OCI-M2 (cell line): ENCODE results near the gene CDH16.
"Not testable (repeated sequence)": the region's sequence is repeated elsewhere in the genome, so short reads cannot be mapped to it uniquely, and the experiment has no call there.

Source experiments
- DNase-seq: peaks from one replicate; lab custom pipeline; 2025; ENCODE audit not compliant: unreplicated experiment; lab: John Stamatoyannopoulos, UW

CDH16 gene

DNA sequence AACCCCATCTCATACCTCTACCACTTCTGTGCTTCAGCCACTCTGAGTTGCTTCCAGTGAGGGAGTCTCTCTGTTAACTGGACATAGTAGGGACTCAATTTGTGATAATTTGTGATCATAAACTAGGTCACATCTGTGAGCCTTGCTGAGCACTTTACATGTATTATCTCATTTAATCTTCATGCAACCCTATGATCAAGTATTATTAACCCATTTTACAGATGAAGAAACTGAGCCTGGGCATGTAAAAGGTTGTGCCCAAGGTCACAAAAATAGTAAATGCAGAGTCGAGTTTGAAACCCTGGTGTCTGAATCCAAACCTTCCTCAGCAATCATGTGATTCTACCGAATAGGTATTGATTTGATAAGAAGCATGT is 19.8 kb downstream of the CDH16 start:
- DNase-seq: no peak

DNA sequence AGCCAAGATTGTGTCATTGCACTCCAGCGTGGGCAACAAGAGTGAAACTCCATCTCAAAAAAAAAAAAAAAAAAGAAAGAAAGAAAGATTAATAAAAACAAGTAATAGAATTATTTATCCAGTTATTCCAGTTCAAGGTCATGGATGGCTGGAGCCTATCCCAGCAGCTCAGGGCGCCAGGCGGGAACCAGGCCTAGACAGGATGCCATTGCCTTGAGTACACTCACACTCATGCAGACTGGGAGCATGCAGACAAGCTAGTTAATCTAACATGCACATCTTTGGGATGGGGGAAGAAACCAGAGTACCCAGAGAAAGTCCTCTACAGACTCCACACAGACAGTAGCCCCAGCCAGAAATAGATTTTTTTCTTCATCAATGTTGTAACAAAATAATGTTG is 20.5 kb downstream of the CDH16 start:
- no peak for DNase-seq

GRCh38 chr16:66896682-66897081 is 22.0 kb downstream of the CDH16 start:
- DNase-seq: not testable (repeated sequence)

GRCh38 chr16:66895999-66896398 is 22.7 kb downstream of the CDH16 start:
- no peak for DNase-seq

- DNase-seq: no peak
Measured at GRCh38 chr16:66895689-66895979, 23.1 kb downstream of the CDH16 start.

- DNase-seq: no peak
Measured at GRCh38 chr16:66894948-66895688, 23.6 kb downstream of the CDH16 start.

GRCh38 chr16:66894055-66894454 is 24.6 kb downstream of the CDH16 start:
- DNase-seq: no peak

GRCh38 chr16:66891797-66892196 is 26.9 kb downstream of the CDH16 start:
- no peak for DNase-seq

- no peak for DNase-seq
Measured at GRCh38 chr16:66891360-66891759, 27.3 kb downstream of the CDH16 start.

- no peak for DNase-seq
Measured at GRCh38 chr16:66890799-66891198, 27.9 kb downstream of the CDH16 start.

- DNase-seq: no peak
Measured at GRCh38 chr16:66889622-66890021, 29.1 kb downstream of the CDH16 start.

DNA sequence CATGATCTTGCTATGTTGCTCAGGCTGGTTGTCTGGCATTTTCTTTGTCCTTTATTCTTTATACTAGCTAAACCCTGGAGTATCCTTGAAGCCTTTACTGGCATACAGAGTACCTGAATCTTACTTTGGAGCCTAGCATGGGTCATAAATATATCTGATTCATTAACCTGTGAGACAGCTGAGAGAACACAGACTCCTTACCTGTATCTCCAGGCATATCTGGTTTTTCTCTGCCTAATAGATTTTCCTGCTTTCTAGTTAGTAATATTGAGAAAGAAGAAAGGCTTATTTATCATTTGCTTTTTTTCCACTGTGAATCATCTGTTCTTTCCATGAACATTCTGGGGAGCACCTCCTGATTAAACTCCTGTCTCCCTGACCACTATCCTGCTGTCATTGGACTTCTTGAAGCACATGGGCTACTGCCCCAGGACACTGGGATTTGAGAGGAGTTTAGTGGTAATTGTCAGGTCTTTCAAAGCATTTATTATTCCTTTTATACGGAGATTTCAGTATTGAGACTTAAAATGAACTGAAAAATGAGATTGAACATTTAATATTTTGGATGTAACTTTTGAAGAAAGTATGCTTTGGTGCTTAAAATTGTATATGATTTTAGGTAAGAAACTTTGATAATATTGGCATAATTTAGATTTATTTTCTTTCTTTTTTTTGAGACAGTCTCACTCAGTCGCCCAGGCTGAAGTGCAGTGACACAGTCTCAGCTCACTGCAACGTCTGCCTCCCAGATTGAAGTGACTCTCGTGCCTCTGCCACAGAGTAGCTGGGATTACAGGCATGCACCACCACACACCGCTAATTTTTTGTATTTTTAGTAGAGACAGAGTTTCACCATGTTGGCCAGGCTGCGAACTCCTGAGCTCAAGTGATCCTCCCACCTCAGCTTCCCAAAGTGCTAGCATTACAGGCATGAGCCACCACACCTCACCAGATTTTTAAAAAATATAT is 29.8 kb downstream of the CDH16 start:
- no peak for DNase-seq

- no peak for DNase-seq
Measured at GRCh38 chr16:66886914-66887313, 31.8 kb downstream of the CDH16 start.

- no peak for DNase-seq
Measured at GRCh38 chr16:66886321-66886720, 32.4 kb downstream of the CDH16 start.

DNA sequence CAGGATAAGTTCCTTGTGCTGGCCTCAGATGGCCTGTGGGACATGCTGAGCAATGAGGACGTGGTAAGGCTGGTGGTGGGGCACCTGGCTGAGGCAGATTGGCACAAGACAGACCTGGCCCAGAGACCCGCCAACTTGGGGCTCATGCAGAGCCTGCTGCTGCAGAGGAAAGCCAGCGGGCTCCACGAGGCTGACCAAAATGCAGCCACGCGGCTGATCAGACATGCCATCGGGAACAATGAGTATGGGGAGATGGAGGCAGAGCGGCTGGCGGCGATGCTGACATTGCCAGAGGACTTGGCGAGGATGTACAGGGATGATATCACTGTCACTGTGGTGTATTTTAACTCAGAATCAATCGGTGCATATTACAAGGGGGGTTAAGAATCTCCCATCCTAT is 33.2 kb downstream of the CDH16 start:
- no peak for DNase-seq

- no peak for DNase-seq
Measured at GRCh38 chr16:66882702-66883101, 36.0 kb downstream of the CDH16 start.

DNA sequence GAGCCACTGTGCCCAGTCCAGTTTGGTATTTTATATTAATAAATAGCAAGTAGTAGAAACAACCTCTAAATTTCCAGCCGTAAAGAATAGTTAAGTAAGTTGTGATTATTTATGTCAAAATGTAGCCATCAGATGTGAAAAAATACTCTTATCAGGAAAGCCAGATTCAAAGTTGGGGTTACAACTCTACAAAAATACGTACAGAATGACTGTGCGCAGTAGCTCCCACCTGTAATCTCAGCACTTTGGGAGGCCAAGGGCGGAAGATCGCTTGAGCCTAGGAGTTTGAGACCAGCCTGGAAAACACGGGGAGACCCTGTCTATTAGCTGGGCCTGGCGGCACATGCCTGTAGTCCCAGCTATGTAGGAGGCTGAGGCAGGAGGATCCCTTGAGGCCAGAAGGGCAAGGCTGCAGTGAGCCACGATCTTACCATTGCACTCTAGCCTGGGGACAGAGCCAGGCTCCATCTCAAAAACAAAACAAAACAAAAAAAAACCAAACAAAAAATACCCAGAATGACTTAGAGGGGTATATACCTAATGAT is 36.6 kb downstream of the CDH16 start:
- no peak for DNase-seq

DNA sequence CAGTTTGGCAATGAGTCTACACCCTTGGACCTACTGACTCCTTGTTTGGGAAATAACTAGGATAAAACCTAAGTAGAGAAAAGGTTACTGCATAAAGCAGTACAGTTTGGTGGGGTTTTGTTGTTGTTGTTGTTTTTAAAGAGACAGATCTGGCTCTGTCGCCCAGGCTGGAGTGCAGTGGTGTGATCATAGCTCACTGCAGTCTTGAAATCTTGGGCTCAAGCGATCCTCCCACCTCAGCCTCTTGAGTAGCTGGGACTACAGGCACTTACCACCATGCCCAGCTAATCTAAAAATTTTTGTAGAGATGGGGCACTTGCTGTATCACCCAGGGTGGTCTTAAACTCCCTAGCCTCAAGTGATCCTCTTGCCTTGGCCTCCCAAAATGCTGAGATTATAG is 37.1 kb downstream of the CDH16 start:
- no peak for DNase-seq

GRCh38 chr16:66881014-66881417 is 37.7 kb downstream of the CDH16 start:
- no peak for DNase-seq

DNA sequence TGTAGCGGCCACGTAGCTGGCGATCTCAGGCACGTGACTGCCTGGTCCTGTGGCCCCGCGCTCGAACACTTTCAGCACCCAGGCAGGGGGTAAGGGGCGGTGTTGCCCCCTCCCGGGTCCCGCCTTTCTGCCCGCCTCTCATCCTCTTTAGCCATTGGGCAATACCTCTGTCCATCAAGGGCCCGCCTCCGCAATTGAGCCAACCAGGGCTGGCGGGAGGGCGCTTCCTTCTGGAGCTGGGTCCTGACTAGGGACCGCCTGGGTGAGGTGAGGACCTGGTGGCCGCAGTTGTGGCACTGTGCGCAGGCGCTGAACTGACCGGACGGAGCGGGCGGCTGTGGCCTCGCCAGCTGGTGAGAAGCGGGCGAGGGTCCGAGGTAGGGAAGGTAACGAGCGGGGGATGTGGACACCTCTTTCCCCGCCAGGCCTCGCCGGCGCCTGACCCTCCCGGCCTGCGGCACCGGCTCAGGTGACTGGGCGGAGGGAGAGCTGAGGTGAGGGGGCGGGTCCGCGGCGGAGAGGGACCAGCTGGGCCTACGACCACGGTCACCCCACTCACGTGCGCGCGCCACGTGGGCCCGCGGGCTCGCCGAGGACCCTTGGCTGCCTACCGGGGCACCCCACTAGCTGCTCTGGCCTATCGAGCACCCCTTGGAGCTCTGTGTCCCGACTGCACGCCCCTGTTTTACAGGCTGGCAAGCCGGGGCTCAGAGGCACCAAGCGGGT is 38.2 kb downstream of the CDH16 start, which contains the start of gene PDP2:
Gene PDP2, plus strand, starts transcription at position 228 of the 726 bp plus-strand sequence. CDS start 3,770 bp downstream, outside the sequence.
- DNase-seq: peak; percentile 44

DNA sequence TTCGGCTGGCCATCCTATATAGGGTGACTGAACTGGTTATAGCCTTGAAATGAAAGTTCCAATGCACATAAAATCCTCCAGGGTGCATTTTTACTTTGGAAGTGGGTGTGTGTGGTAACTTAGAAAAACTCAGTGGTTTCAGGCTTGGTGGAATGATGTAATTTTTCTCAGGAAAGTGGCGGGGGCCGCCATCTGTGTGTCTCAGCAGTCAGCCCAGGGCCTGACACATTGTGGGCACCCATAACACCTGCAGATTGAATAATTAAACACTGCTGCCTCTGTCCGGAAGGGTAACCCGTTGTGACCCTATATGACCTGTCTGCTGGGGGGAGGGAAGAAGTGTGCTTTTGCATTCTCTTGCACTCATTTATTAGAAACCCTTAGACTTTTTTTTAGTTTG is 40.6 kb downstream of the CDH16 start:
- no peak for DNase-seq
